SK-N-SH (cell line): Measurements from ENCODE around the gene FAM170A. TPM values are rescaled to one million over a fixed set of nuclear protein-coding genes. Genes with fewer than 3 reads are reported as not detected.

ENCODE experiments used
- CTCF ChIA-PET: fragments of 300-600, 350-600 bp; formaldehyde crosslinking; extraction: SDS; loops from one replicate; lab custom pipeline; 2021; lab: Yijun Ruan, JAX
- POLR2A ChIA-PET: fragments of 350-600 bp; sonication (Branson Sonifier 250); formaldehyde crosslinking; extraction: SDS; loops from one replicate; lab custom pipeline; 2020; ENCODE audit warnings: antibody characterized with exemption, inconsistent platforms; lab: Yijun Ruan, JAX
- DNase-seq: peaks from one replicate; pipeline ENCODE4 v3.0.0; 2012
- H2AFZ ChIP-seq: fragments of 200-600 bp; sonication (generic); 2 replicates; pipeline ENCODE4 v1.8.1; 2016; ENCODE audit warnings: antibody characterized with exemption, mild to moderate bottlenecking, low read depth
- H3F3A ChIP-seq: fragments of 200-600 bp; sonication (generic); replicated peaks from 2 replicates; pipeline ENCODE3; 2016; ENCODE audit warnings: antibody characterized with exemption, mild to moderate bottlenecking; ENCODE audit not compliant: insufficient read depth
- H3K27ac ChIP-seq, 2 experiments: fragments of 200-500 bp in 1 of 2; fragments of 200-600 bp in 1 of 2; sonication (Bioruptor generic) in 1 of 2; sonication (generic), shearing (Covaris generic) in 1 of 2; 2 replicates each; pipeline versions ENCODE4 v1.5.1 to v1.6.1; 2014 to 2016; ENCODE audit warnings: low read depth in 2 of 2, inconsistent platforms in 1 of 2, low read length in 1 of 2, mild to moderate bottlenecking in 1 of 2, mixed read lengths in 1 of 2
- H3K27me3 ChIP-seq: fragments of 200-600 bp; sonication (generic), shearing (Covaris generic); 2 replicates; pipeline ENCODE4 v1.6.1; 2016; ENCODE audit warnings: mixed run types; ENCODE audit not compliant: insufficient read depth
- H3K36me3 ChIP-seq, 2 experiments: fragments of 200-500 bp in 1 of 2; fragments of 200-600 bp in 1 of 2; sonication (Bioruptor generic) in 1 of 2; sonication (generic) in 1 of 2; replicated peaks in 1 of 2; 2 replicates each; pipeline versions ENCODE3 to v1.5.1; 2014 to 2016; ENCODE audit warnings: low read length in 1 of 2, mild to moderate bottlenecking in 1 of 2; ENCODE audit not compliant: insufficient read depth in 2 of 2, control insufficient read depth in 1 of 2
- H3K4me1 ChIP-seq, 2 experiments: fragments of 200-500 bp in 1 of 2; fragments of 200-600 bp in 1 of 2; sonication (Bioruptor generic) in 1 of 2; sonication (generic), shearing (Covaris generic) in 1 of 2; 2 replicates each; pipeline versions ENCODE4 v1.5.1 to v1.6.1; 2014 to 2016; ENCODE audit warnings: low read depth in 1 of 2, low read length in 1 of 2, mixed run types in 1 of 2; ENCODE audit not compliant: insufficient read depth in 2 of 2, control insufficient read depth in 1 of 2
- H3K4me2 ChIP-seq: fragments of 200-600 bp; sonication (generic), shearing (Covaris generic); 2 replicates; pipeline ENCODE4 v1.6.1; 2017; ENCODE audit warnings: mixed run types
- H3K4me3 ChIP-seq, 2 experiments: fragments of 200-500 bp in 1 of 2; fragments of 200-600 bp in 1 of 2; sonication (Bioruptor generic) in 1 of 2; sonication (generic), shearing (Covaris generic) in 1 of 2; 2 replicates each; pipeline versions ENCODE4 v1.5.1 to v1.8.1; 2014 to 2016; ENCODE audit warnings: low read depth in 2 of 2, inconsistent platforms in 1 of 2, low read length in 1 of 2, mild to moderate bottlenecking in 1 of 2, mixed read lengths in 1 of 2, moderate library complexity in 1 of 2
- H3K79me2 ChIP-seq: fragments of 200-600 bp; sonication (generic); 2 replicates; pipeline ENCODE4 v1.8.1; 2017; ENCODE audit warnings: mild to moderate bottlenecking; ENCODE audit not compliant: insufficient read depth
- H3K9ac ChIP-seq: fragments of 200-600 bp; sonication (generic); 2 replicates; pipeline ENCODE4 v1.6.1; 2017; ENCODE audit warnings: mixed run types
- H3K9me2 ChIP-seq: fragments of 200-600 bp; sonication (generic); 2 replicates; pipeline ENCODE4 v1.6.1; 2017; ENCODE audit warnings: mixed run types
- H3K9me3 ChIP-seq: fragments of 200-600 bp; sonication (generic); 2 replicates; pipeline ENCODE4 v1.6.1; 2017; ENCODE audit warnings: mixed run types, mild to moderate bottlenecking, moderate library complexity
- H4K20me1 ChIP-seq: fragments of 200-600 bp; sonication (generic); 2 replicates; pipeline ENCODE4 v1.6.1; 2017; ENCODE audit warnings: mild to moderate bottlenecking, mixed run types; ENCODE audit not compliant: insufficient read depth
- EP300 ChIP-seq, 2 experiments: IDR thresholded peaks; 2 replicates each; pipeline versions ENCODE4 v1.4.0 to v1.6.1; 2012; ENCODE audit warnings: borderline replicate concordance in 1 of 2, low read depth in 1 of 2, low read length in 1 of 2
- EZH2phosphoT487 ChIP-seq: fragments of 200-600 bp; sonication (generic); IDR thresholded peaks from 2 replicates; pipeline ENCODE4 v1.6.1; 2017; ENCODE audit warnings: low read depth, mixed run types, mild to moderate bottlenecking, antibody characterized with exemption, moderate library complexity, borderline replicate concordance
- FOSL2 ChIP-seq: IDR thresholded peaks from 2 replicates; pipeline ENCODE4 v1.4.0; 2012; ENCODE audit warnings: low read depth, mild to moderate bottlenecking, moderate library complexity, borderline replicate concordance
- GABPA ChIP-seq: IDR thresholded peaks from 2 replicates; pipeline ENCODE4 v1.4.0; 2012; ENCODE audit warnings: low read depth, mild to moderate bottlenecking
- GATA2 ChIP-seq: sonication (generic); formaldehyde crosslinking; IDR thresholded peaks from 2 replicates; pipeline ENCODE4 v1.5.0; 2020; ENCODE audit warnings: mild to moderate bottlenecking, missing genetic modification reagents
- IRF3 ChIP-seq: fragments of 150-350 bp; IDR thresholded peaks from 2 replicates; pipeline ENCODE4 v1.6.1; 2016; ENCODE audit warnings: mild to moderate bottlenecking, low read depth, low read length
- JUND ChIP-seq: IDR thresholded peaks from 2 replicates; pipeline ENCODE4 v1.4.0; 2012
- MEF2A ChIP-seq: IDR thresholded peaks from 2 replicates; pipeline ENCODE4 v1.4.0; 2012; ENCODE audit warnings: low read depth, borderline replicate concordance
- NFIC ChIP-seq: IDR thresholded peaks from 2 replicates; pipeline ENCODE4 v1.4.0; 2012; ENCODE audit warnings: borderline replicate concordance
- POLR2AphosphoS5 ChIP-seq: IDR thresholded peaks from 2 replicates; pipeline ENCODE4 v1.6.1; 2012; ENCODE audit warnings: low read depth, low read length
- RAD21 ChIP-seq: IDR thresholded peaks from 2 replicates; pipeline ENCODE4 v1.6.1; 2012; ENCODE audit warnings: mild to moderate bottlenecking, low read length
- RCOR1 ChIP-seq: fragments of 150-350 bp; IDR thresholded peaks from 2 replicates; pipeline ENCODE4 v1.6.1; 2017; ENCODE audit warnings: antibody characterized with exemption, low read length
- RFX5 ChIP-seq: IDR thresholded peaks from 2 replicates; pipeline ENCODE4 v1.6.1; 2012; ENCODE audit warnings: mild to moderate bottlenecking, improper control_type of control experiment, low read length
- RXRA ChIP-seq: IDR thresholded peaks from 2 replicates; pipeline ENCODE4 v1.4.0; 2012; ENCODE audit warnings: low read depth, mild to moderate bottlenecking, borderline replicate concordance
- WGBS: methylation state at CpG from one replicate; pipeline ENCODE4 v1.1.6; 2017; ENCODE audit warnings: low lambda C conversion rate; 5-methylcytosine and 5-hydroxymethylcytosine counted together
- polyA plus RNA-seq, 3 experiments: library from polyadenylated mRNA; depleted of rRNA; stranded (reverse); fragments of >200 nt; gene quantifications; 2 replicates each; pipeline ENCODE4 v1.2.3, GENCODE V29; 2012
- TF ChIP-seq, protein P1 (sequence below): fragments of 150-350 bp; IDR thresholded peaks from 2 replicates; pipeline ENCODE4 v1.6.1; 2017; ENCODE audit warnings: antibody characterized with exemption, low read length, low read depth, borderline replicate concordance
- TF ChIP-seq, protein P2 (sequence below): IDR thresholded peaks from 2 replicates; pipeline ENCODE4 v1.6.1; 2012; ENCODE audit warnings: mild to moderate bottlenecking, low read depth, low read length, moderate library complexity
- TF ChIP-seq, protein P3 (sequence below): IDR thresholded peaks from 2 replicates; pipeline ENCODE4; 2012

The FAM170A gene
- polyA plus RNA-seq, 1 of the 3 experiments (the other 2 are of a cell fraction): not detected

- no peak for DNase-seq
- H3K4me2 ChIP-seq: no peak overlapping the region
- H3K36me3 ChIP-seq: no peaks in the 10 kb centered on the region
- H2AFZ ChIP-seq: no peak overlapping the region
- 21% methylated on average over 2 of the region's 2 CpGs for WGBS
- H3K4me3 ChIP-seq: no peak overlapping the region
- no peaks in the 10 kb centered on the region for H3F3A ChIP-seq
- ChIA-PET POLR2A (no interaction called here), CTCF (no interaction called here)
- H3K27me3 ChIP-seq: no peaks in the 10 kb centered on the region
- no peaks in the 10 kb centered on the region for H4K20me1 ChIP-seq
- no peak overlapping the region for H3K9ac ChIP-seq
- H3K9me3 ChIP-seq: no peaks in the 10 kb centered on the region
- H3K9me2 ChIP-seq: no peaks in the 10 kb centered on the region
- H3K4me1 ChIP-seq: no peaks in the 10 kb centered on the region
- no peak overlapping the region for H3K27ac ChIP-seq
- no peaks in the 10 kb centered on the region for H3K79me2 ChIP-seq
- TF ChIP-seq, protein P1, sequence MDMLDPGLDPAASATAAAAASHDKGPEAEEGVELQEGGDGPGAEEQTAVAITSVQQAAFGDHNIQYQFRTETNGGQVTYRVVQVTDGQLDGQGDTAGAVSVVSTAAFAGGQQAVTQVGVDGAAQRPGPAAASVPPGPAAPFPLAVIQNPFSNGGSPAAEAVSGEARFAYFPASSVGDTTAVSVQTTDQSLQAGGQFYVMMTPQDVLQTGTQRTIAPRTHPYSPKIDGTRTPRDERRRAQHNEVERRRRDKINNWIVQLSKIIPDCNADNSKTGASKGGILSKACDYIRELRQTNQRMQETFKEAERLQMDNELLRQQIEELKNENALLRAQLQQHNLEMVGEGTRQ: no peak
- no peak for TF ChIP-seq POLR2AphosphoS5
- TF ChIP-seq RAD21: no peak
- TF ChIP-seq RXRA: no peak
- no peak for TF ChIP-seq JUND
- no peak for TF ChIP-seq IRF3
- TF ChIP-seq GABPA: no peak
- no peak for TF ChIP-seq FOSL2
- no peak for TF ChIP-seq EZH2phosphoT487
These were observed 31.5 kb upstream of the FAM170A start for GRCh38 chr5:119597728-119598298.

- Histone ChIP-seq H3K27ac (no peak overlapping the region), H3K27me3 (no peaks in the 10 kb centered on the region)
- CTCF ChIA-PET: no interaction called here
- no peak for TF ChIP-seq POLR2AphosphoS5
- TF ChIP-seq, all 33 proteins: peak for 0
- H3K79me2 ChIP-seq: no peaks in the 10 kb centered on the region
- H2AFZ ChIP-seq: no peak overlapping the region
- H3K36me3 ChIP-seq: no peaks in the 10 kb centered on the region
- H3K4me2 ChIP-seq: no peak overlapping the region
- no peak for DNase-seq
- POLR2A ChIA-PET: no interaction called here
- no peaks in the 10 kb centered on the region for H3K9me2 ChIP-seq
- no peaks in the 10 kb centered on the region for H3K9me3 ChIP-seq
- H3K9ac ChIP-seq: no peak overlapping the region
- H4K20me1 ChIP-seq: no peaks in the 10 kb centered on the region
- no peak overlapping the region for H3K4me3 ChIP-seq
- no peaks in the 10 kb centered on the region for H3K4me1 ChIP-seq
- H3F3A ChIP-seq: no peaks in the 10 kb centered on the region
These were observed 15.4 kb upstream of the FAM170A start for GRCh38 chr5:119613937-119614336.

DNA sequence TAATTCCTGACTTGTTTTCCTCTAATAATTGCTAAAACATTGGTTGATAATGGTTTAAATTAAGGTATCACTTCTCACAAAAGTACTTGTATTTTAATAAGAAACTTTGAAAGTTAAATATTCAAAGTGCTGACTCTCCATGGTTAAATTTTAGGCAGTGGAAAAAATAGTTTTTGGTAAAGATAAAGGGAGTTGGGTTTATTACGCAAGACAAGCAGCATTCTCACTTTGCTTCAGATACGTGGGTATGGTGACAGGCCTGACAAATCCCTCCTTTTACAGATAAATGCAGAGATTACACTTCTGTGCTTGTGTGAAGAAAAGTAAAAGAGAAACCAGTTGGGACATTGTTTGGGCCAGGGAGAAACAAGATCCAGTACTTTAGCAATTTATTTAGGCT is 14.5 kb upstream of the FAM170A start:
- H3K27me3 ChIP-seq: no peaks in the 10 kb centered on the region
- H3F3A ChIP-seq: no peaks in the 10 kb centered on the region
- no peaks in the 10 kb centered on the region for H3K79me2 ChIP-seq
- no peak overlapping the region for H2AFZ ChIP-seq
- ChIA-PET POLR2A (no interaction called here), CTCF (no interaction called here)
- H3K9me3 ChIP-seq: no peaks in the 10 kb centered on the region
- no peaks in the 10 kb centered on the region for H3K36me3 ChIP-seq
- H3K9me2 ChIP-seq: no peaks in the 10 kb centered on the region
- H4K20me1 ChIP-seq: no peaks in the 10 kb centered on the region
- no peak overlapping the region for H3K4me3 ChIP-seq
- WGBS: 28% methylated on average over 2 of the region's 2 CpGs
- no peak overlapping the region for H3K9ac ChIP-seq
- H3K4me1 ChIP-seq: no peaks in the 10 kb centered on the region
- no peak overlapping the region for H3K27ac ChIP-seq
- no peak for DNase-seq
- H3K4me2 ChIP-seq: no peak overlapping the region
- TF ChIP-seq, protein P2, sequence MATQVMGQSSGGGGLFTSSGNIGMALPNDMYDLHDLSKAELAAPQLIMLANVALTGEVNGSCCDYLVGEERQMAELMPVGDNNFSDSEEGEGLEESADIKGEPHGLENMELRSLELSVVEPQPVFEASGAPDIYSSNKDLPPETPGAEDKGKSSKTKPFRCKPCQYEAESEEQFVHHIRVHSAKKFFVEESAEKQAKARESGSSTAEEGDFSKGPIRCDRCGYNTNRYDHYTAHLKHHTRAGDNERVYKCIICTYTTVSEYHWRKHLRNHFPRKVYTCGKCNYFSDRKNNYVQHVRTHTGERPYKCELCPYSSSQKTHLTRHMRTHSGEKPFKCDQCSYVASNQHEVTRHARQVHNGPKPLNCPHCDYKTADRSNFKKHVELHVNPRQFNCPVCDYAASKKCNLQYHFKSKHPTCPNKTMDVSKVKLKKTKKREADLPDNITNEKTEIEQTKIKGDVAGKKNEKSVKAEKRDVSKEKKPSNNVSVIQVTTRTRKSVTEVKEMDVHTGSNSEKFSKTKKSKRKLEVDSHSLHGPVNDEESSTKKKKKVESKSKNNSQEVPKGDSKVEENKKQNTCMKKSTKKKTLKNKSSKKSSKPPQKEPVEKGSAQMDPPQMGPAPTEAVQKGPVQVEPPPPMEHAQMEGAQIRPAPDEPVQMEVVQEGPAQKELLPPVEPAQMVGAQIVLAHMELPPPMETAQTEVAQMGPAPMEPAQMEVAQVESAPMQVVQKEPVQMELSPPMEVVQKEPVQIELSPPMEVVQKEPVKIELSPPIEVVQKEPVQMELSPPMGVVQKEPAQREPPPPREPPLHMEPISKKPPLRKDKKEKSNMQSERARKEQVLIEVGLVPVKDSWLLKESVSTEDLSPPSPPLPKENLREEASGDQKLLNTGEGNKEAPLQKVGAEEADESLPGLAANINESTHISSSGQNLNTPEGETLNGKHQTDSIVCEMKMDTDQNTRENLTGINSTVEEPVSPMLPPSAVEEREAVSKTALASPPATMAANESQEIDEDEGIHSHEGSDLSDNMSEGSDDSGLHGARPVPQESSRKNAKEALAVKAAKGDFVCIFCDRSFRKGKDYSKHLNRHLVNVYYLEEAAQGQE: no peak
- TF ChIP-seq RFX5: no peak
- TF ChIP-seq, protein P3, sequence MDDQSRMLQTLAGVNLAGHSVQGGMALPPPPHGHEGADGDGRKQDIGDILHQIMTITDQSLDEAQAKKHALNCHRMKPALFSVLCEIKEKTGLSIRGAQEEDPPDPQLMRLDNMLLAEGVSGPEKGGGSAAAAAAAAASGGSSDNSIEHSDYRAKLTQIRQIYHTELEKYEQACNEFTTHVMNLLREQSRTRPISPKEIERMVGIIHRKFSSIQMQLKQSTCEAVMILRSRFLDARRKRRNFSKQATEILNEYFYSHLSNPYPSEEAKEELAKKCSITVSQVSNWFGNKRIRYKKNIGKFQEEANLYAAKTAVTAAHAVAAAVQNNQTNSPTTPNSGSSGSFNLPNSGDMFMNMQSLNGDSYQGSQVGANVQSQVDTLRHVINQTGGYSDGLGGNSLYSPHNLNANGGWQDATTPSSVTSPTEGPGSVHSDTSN: no peak
- no peak for TF ChIP-seq POLR2AphosphoS5
- TF ChIP-seq MEF2A: no peak
- no peak for TF ChIP-seq GATA2
- TF ChIP-seq EP300 (IDR thresholded peaks at IDR 0.05; ENCODE audit: borderline replicate concordance in 1 of 2, low read depth in 1 of 2, low read length in 1 of 2): no peak
- TF ChIP-seq RCOR1: no peak
- no peak for TF ChIP-seq NFIC
